Stimulated activated memory B cell treated with anti-CD40 and anti-IgM and Interleukin-4, amounts not matched to agents 10 μg/mL and 1 μg/mL and 100 μg/mL, for 72 hours (primary cell): ENCODE results near the gene SDR42E1.

ENCODE experiments used
- ATAC-seq: fragments of 150-1000 bp; cut with Tn5 transposase; 2 replicates; pipeline ENCODE4 v1.10.0; 2021
- H3K27ac Mint-ChIP-seq: one replicate; pipeline ENCODE4 v1.8.0; 2022; ENCODE audit warnings: mild to moderate bottlenecking, mixed read lengths
- H3K27me3 Mint-ChIP-seq: one replicate; pipeline ENCODE4 v1.8.0; 2022; ENCODE audit warnings: mixed read lengths
- H3K36me3 Mint-ChIP-seq: one replicate; pipeline ENCODE4 v1.8.0; 2022; ENCODE audit warnings: mixed read lengths
- H3K4me1 Mint-ChIP-seq: one replicate; pipeline ENCODE4 v1.8.0; 2022; ENCODE audit warnings: mixed read lengths
- H3K4me3 Mint-ChIP-seq: one replicate; pipeline ENCODE4 v1.8.0; 2022; ENCODE audit warnings: mild to moderate bottlenecking, moderate library complexity, mixed read lengths
- H3K9me3 Mint-ChIP-seq: one replicate; pipeline ENCODE4 v1.8.0; 2022; ENCODE audit warnings: mixed read lengths

The SDR42E1 gene

DNA sequence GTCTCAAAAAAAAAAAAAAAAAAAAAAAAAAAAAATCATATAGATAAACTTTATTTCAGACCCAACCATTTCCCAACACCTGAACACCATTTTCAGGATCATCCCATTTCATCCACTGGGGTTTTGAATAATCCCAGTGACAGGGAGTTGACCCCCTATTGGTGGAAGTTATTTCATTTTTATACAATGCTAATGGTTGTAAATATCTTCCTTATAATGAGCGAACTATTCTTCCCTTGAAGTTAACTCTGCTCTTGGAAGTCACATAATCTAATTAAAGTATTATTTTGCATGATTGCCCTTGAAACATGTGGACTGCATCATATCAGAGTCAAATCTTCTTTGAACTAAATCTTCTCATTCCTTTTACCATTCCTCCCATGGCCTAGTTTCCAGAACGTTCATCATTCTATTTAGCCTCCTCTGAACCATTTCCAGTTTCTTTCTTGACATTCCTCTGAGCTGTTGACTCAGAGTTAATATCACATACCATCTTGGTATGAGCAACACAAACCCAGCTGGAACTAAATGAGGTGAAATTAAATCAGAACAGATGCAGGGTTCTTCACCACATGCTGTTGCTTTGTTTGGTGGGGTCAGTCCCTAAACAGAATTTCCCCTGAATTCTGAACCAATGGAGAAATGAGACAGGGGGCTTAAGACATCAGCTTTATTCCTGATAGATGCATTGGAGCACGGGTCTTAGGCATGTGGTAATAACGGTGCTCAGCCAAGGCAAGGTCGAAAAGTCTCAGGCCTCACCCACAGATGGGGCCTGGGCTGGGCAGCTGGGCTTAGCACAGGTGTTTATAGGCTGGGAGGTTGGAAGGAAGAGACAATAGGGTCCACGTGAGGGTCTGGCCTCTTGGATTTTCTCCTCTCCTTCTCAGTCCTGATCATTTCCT is 32.7 kb upstream of the SDR42E1 start:
- no peak overlapping the region for H3K4me3 Mint-ChIP-seq
- H3K36me3 Mint-ChIP-seq = no peaks in the 10 kb centered on the region
- H3K27me3 Mint-ChIP-seq = peaks cover 24% of the 10 kb centered on the region
- no peak overlapping the region for H3K27ac Mint-ChIP-seq
- no peaks in the 10 kb centered on the region for H3K9me3 Mint-ChIP-seq
- no peaks in the 10 kb centered on the region for H3K4me1 Mint-ChIP-seq
- no peak for ATAC-seq

DNA sequence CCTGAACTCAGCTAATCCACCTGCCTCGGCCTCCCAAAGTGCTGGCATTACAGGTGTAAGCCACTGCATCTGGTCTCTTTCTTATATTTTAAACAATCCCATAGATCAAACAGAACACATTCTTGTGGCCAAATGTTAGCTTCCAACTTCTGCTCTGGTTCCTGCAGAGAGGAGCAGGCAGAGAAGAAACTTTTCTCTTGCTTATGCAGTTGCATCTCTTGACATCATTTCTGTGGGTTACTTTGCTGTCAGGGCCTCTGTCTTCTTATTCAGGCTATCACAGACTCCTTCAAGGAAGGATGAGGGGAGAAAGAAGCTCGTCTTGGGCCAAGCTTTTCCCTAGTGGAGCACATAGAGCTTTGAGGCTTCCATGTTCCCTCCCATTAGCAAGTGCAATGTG is 31.6 kb upstream of the SDR42E1 start:
- Mint-ChIP-seq H3K4me1 (no peaks in the 10 kb centered on the region), H3K36me3 (no peaks in the 10 kb centered on the region), H3K27me3 (peaks cover 24% of the 10 kb centered on the region), H3K9me3 (no peaks in the 10 kb centered on the region), H3K27ac (no peak overlapping the region), H3K4me3 (no peak overlapping the region)
- no peak for ATAC-seq

DNA sequence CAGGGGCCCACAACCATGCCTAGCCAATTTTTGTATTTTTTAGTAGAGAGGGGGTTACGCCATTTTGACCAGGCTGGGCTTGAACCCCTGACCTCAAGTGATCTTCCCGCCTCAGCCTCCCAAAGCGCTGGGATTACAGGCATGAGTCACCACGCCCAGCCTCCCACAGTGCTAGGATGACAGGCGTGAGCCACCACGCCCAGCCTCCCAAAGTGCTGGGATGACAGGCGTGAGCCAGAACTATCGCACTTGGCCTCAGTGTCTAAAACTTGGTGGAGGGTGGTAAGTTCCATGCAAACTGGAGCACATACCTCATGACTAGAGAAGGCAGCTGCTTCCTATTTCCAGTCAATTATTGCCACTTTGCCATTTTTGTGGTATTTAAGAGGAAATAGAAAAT is 30.9 kb upstream of the SDR42E1 start:
- Mint-ChIP-seq H3K36me3 (no peaks in the 10 kb centered on the region), H3K27ac (no peak overlapping the region), H3K9me3 (no peaks in the 10 kb centered on the region), H3K4me1 (no peaks in the 10 kb centered on the region), H3K27me3 (peaks cover 17% of the 10 kb centered on the region), H3K4me3 (no peak overlapping the region)
- no peak for ATAC-seq

DNA sequence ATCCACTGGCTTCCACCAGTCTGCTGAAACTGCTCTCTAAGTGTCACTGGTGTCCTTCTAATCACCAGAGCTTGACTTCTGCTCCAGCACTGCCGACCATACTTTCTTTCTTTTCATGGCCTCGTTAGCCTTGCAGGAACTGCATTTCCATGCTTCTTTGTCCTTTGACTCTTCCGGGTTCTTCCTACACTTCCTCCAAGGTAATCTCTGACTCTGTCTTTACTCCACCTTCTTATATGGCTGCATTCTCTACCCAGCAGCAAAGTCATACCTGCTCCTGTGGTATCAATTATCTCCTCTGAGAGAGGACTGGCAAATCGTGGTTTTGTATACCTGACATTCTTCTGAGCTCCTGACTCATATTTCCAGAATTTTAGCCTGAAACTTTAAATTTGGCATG is 30.3 kb upstream of the SDR42E1 start:
- Mint-ChIP-seq H3K4me1 (no peaks in the 10 kb centered on the region), H3K36me3 (no peaks in the 10 kb centered on the region), H3K9me3 (no peaks in the 10 kb centered on the region), H3K4me3 (no peak overlapping the region), H3K27ac (no peak overlapping the region), H3K27me3 (peaks cover 12% of the 10 kb centered on the region)
- ATAC-seq = no peak

DNA sequence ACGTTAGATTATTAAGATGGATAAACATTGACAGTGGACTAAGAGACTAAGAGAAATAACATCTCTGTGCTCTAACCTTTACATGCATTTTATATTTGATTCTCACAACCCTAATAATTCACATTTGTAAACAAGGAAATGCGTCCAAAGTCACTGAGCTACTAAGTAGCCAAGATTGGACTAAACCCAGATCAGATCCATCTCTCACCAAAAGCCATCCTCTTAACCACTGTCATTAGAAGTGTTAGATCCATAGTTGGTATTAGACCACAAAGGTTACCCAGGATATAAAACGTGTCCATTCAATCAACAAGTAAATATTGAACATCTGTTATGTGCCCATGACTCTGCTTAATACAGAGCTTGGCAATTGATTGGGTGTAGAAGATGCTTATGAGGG is 29.0 kb upstream of the SDR42E1 start:
- Mint-ChIP-seq H3K36me3 (no peaks in the 10 kb centered on the region), H3K27ac (no peak overlapping the region), H3K27me3 (peaks cover 21% of the 10 kb centered on the region), H3K9me3 (no peaks in the 10 kb centered on the region), H3K4me3 (no peak overlapping the region), H3K4me1 (no peaks in the 10 kb centered on the region)
- ATAC-seq = no peak

DNA sequence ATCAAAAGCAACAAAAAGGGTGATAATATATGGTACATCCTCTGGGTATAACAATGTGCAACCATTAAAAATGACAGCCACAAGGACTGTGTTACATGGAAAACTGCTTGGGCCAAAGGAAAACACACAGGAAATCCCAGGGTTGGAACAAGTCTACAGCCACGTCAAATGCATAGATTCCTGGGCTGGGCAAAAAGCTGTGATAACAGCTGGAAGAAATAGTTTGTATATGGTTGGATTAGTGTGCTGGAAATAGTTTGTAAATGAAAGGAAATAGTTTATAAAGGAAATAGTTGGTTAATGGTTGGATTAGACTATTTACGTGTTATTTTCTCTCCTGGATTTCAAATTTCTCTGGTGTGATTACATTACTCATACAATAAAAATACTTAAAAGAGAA is 26.4 kb upstream of the SDR42E1 start:
- H3K27ac Mint-ChIP-seq = no peak overlapping the region
- no peak for ATAC-seq
- H3K4me3 Mint-ChIP-seq = no peak overlapping the region
- H3K36me3 Mint-ChIP-seq = no peaks in the 10 kb centered on the region
- H3K27me3 Mint-ChIP-seq = peaks cover 43% of the 10 kb centered on the region
- no peaks in the 10 kb centered on the region for H3K4me1 Mint-ChIP-seq
- no peaks in the 10 kb centered on the region for H3K9me3 Mint-ChIP-seq

DNA sequence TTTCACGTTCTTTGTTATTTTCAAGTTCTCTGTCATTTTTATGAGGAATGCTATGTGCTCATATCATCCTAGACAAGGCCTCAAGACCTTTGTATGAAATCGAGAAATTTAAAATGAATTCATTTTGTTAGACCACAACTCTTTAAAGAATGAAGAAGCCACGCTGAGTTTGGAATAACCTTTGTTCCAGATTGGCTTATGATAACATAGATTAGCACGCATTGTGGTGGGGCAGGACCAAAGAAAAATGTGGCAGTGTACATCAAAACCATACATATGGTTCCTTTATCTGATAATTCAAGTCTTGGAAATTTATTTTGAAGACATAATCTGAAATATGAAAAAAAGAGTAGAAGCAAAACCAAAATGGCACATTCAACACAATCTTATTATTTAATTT is 26.0 kb upstream of the SDR42E1 start:
- Mint-ChIP-seq H3K27me3 (peaks cover 43% of the 10 kb centered on the region), H3K27ac (no peak overlapping the region), H3K9me3 (no peaks in the 10 kb centered on the region), H3K4me1 (no peaks in the 10 kb centered on the region), H3K4me3 (no peak overlapping the region), H3K36me3 (no peaks in the 10 kb centered on the region)
- ATAC-seq = no peak

DNA sequence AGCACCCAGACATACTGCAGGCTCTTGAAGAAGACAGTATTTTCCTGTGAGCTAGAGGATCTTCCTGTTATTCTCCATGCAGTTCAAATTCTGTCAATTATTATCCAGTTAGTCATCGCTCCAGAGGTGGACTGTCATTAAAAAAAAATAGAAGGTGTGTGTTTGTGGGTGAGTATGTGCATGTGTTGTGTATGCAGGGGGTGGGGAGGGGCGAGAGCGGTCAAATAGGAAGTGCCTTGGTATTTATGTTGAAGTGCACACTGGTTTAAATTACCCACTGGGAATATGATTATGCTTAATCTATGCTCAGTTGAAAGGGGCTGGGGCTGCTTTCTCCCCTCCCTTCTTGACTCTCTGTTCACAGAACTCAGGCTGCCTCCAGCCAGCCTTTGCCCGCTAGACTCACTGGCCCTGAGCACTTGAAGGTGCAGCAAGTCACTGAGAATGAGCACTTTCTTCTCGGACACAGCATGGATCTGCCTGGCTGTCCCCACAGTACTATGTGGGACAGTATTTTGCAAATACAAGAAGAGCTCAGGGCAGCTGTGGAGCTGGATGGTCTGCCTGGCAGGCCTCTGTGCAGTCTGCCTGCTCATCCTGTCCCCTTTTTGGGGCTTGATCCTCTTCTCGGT is 23.8 kb upstream of the SDR42E1 start, which contains the start of gene HSD17B2:
Gene HSD17B2, plus strand, starts transcription at position 273 of the 632 bp plus-strand sequence. Its CDS starts 172 bp downstream, at position 445.
- Mint-ChIP-seq H3K9me3 (no peaks in the 10 kb centered on the region), H3K36me3 (no peaks in the 10 kb centered on the region), H3K4me1 (no peaks in the 10 kb centered on the region), H3K27me3 (peaks cover 43% of the 10 kb centered on the region), H3K27ac (no peak within 1 kb of the TSS), H3K4me3 (no peak within 1 kb of the TSS)
- ATAC-seq = no peak

DNA sequence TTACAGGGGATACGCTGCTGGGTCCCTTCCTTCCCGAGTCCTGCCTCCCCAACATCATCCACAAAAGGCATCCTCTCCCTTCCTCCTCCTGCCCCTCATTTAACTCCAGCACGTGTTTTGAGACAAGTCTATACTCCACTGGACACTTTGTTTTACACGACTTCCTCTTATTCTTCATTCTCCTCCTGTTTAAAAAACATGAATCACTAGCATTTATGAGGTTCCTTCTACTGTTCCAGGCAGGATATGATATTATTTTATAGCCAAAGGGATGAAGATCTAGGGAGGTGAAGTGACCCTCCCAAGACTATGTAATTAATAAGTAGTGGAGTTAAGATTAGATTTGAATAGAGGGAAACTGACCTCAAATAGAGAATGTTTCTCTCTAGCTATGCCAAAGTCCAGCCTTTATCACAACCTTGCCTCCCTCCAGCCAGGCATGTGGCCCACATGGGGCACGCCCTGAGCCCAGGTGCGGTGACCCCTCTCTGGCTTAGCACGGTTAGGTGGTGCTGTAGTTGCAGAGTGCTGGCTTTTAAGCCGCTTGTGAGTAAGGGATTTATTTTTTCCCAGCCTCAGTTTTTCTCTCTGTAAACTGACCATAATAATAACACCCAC is 22.5 kb upstream of the SDR42E1 start:
- H3K4me3 Mint-ChIP-seq = no peak overlapping the region
- H3K36me3 Mint-ChIP-seq = no peaks in the 10 kb centered on the region
- no peaks in the 10 kb centered on the region for H3K4me1 Mint-ChIP-seq
- H3K9me3 Mint-ChIP-seq = no peaks in the 10 kb centered on the region
- H3K27ac Mint-ChIP-seq = no peak overlapping the region
- no peak for ATAC-seq
- H3K27me3 Mint-ChIP-seq = peaks cover 38% of the 10 kb centered on the region

DNA sequence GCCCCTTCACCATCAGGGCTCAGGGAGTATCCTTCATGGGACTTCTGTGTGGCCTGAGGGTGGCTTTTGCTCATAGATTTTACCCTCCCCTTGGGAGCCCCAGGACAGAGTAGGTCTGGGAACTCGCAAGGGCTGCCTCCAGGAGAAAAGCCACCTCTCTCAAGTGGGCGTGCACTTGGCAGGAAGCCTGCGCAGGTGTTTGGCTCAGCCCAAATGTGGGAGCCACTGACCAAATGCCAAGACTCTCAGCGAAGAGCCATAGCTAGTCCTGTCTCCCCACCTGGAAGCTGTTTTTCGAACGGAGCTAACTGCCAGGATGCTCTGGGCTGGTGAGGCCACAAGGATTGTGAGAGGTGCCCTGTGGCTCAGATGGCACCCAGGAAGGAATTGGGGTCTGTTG is 21.7 kb upstream of the SDR42E1 start:
- no peaks in the 10 kb centered on the region for H3K36me3 Mint-ChIP-seq
- ATAC-seq = no peak
- no peak overlapping the region for H3K4me3 Mint-ChIP-seq
- H3K27ac Mint-ChIP-seq = no peak overlapping the region
- no peaks in the 10 kb centered on the region for H3K4me1 Mint-ChIP-seq
- H3K9me3 Mint-ChIP-seq = no peaks in the 10 kb centered on the region
- peaks cover 31% of the 10 kb centered on the region for H3K27me3 Mint-ChIP-seq

DNA sequence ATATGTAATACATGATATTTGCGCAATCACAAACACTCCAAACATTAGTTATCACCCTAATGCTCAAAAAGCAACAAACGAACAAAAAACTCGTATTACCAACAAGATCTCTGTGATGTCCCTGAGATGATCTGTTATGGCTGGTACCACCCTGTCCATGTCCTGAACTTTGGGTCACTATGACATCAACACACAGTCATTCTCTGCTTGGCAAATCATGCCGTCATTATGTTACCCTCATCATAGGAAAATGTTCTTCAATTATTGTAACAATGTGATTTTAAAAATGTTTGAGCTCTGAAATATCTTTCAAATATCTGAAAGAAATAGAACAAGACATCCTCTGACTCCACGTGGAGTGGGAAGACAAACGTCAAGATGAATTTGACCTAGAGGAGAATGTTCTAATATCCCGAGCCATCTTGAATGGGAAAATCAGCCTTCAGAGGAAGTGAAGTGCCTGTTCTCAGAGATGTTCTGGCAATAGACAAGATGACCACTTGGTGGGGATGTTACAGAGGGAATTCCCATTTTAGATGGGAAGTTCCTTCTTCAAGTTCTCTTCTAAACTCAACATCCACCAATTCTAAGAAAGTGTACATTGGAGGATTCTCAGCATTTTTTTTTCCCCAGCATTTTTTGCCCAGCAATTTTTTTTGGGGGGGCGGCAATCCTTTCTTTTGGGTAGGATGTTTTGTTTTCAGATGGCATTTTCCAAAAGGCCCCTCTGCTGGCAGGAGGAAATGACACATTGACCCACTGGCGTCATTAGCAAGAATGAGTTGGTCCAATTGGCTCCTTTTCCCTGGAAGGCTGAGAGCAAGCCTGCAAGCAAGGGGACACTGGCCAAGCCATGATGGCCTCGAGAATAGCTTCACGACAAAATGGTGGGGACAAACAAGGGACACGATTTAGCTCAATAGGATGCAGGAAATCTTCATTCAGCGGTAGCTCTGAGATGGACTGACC is 20.1 kb upstream of the SDR42E1 start:
- Mint-ChIP-seq H3K36me3 (no peaks in the 10 kb centered on the region), H3K4me1 (no peaks in the 10 kb centered on the region), H3K4me3 (no peak overlapping the region), H3K27ac (no peak overlapping the region), H3K9me3 (no peaks in the 10 kb centered on the region), H3K27me3 (peaks cover 30% of the 10 kb centered on the region)
- no peak for ATAC-seq

DNA sequence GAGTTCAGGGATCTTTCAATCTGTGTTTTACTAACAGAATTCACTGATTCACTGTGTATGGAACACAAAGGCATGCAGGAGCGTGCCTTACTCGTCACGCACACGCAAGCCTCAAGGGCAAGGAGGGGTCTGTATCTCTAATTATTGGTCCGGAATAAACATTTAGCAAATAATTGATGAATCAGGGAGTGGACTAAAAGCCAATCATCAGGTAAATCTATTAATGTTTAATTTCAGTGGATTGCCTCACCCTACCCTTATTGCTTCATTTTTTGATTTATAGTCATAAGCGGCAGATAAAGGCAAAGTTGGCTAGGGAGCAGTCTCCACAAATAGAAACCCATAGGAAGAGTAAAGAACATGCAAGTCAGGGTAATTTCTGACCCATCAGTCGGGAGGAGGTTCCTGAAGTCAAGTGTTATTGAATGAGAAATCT is 16.4 kb upstream of the SDR42E1 start:
- ATAC-seq = no peak
- Mint-ChIP-seq H3K27me3 (peaks cover 17% of the 10 kb centered on the region), H3K4me3 (no peak overlapping the region), H3K27ac (no peak overlapping the region), H3K9me3 (no peaks in the 10 kb centered on the region), H3K4me1 (no peaks in the 10 kb centered on the region), H3K36me3 (no peaks in the 10 kb centered on the region)

DNA sequence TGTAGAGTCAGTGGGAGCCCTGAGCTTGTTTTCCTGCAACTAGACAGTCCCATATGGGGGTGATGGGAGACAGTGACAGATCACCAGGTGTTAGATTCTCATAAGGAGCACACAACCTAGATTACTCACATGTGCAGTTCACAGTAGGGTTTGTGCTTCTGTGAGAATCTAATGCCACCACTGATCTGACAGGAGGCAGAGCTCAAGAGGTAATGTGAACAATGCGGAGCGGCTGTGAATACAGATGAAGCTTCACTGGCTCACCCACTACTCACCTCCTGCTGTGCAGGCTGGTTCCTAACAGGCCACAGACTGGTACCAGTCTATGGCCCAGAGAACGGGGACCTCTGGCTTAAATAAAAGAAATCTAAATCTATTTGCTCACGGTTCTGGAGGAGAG is 13.6 kb upstream of the SDR42E1 start:
- H3K27ac Mint-ChIP-seq = no peak overlapping the region
- H3K4me3 Mint-ChIP-seq = no peak overlapping the region
- H3K9me3 Mint-ChIP-seq = no peaks in the 10 kb centered on the region
- ATAC-seq = no peak
- H3K27me3 Mint-ChIP-seq = peaks cover 28% of the 10 kb centered on the region
- H3K36me3 Mint-ChIP-seq = no peaks in the 10 kb centered on the region
- H3K4me1 Mint-ChIP-seq = no peaks in the 10 kb centered on the region

DNA sequence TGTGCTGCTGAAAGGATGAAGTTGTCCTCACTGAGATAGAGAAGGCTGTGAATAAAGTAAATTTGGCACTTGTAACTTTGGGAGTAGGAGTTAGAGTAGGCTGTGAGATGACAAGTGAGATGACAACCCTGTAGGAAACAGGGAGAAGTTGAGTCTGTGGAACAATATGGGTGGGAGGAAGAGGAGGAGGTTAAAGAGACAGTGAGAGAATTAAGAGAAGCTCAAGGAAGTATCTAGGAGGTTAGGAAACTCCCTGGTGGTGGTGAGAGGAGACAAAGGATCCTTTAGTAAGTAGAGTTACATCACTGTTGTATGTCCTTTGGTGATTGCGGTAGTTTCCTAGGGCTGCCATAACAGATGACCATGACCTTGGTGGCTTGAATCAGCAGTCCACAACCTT is 13.0 kb upstream of the SDR42E1 start:
- no peaks in the 10 kb centered on the region for H3K36me3 Mint-ChIP-seq
- no peak overlapping the region for H3K27ac Mint-ChIP-seq
- ATAC-seq = no peak
- no peak overlapping the region for H3K4me3 Mint-ChIP-seq
- no peaks in the 10 kb centered on the region for H3K4me1 Mint-ChIP-seq
- peaks cover 34% of the 10 kb centered on the region for H3K27me3 Mint-ChIP-seq
- no peaks in the 10 kb centered on the region for H3K9me3 Mint-ChIP-seq

DNA sequence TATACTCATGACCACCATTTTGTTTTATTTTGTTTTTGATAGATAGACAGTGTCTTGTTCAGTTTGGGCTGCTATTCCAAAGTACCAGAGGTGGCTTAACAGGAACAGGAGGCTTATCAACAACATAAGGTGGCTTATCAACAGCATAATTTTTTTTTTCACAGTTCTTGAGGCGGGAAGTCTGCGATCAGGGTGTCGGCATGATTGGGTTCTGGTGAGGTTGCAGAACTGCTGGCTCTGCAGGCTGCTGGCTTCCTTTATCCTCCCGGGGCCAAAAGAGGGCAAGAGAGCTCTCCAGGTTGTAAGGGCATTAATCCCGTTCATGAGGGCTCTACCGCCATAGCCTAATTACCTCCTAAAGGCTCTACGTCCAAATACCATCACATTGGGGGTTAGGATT is 11.9 kb upstream of the SDR42E1 start:
- Mint-ChIP-seq H3K36me3 (no peaks in the 10 kb centered on the region), H3K4me1 (no peaks in the 10 kb centered on the region), H3K27ac (no peak overlapping the region), H3K4me3 (no peak overlapping the region), H3K27me3 (peaks cover 45% of the 10 kb centered on the region), H3K9me3 (no peaks in the 10 kb centered on the region)
- ATAC-seq = no peak
